RWPE2 (cell line): ENCODE results near the gene TXNDC11.

ENCODE experiments used
- ATAC-seq: fragments of 200-7000 bp; cut with Tn5 transposase; 3 replicates; pipeline ENCODE4 v1.9.1; 2021; ENCODE audit warnings: low read depth
- DNase-seq: peaks from one replicate; pipeline ENCODE4 v3.0.0-alpha.2; 2020; ENCODE audit warnings: low spot score
- H3K27ac ChIP-seq: fragments of 450-650 bp; 2 replicates; pipeline ENCODE4 v1.5.1; 2017; ENCODE audit warnings: mild to moderate bottlenecking; ENCODE audit not compliant: poor library complexity, severe bottlenecking
- H3K27me3 ChIP-seq: fragments of 250-450 bp; sonication (Bioruptor Pico); 2 replicates; pipeline ENCODE4 v1.5.1; 2021; ENCODE audit warnings: mild to moderate bottlenecking, moderate library complexity; ENCODE audit not compliant: insufficient read depth, poor library complexity, severe bottlenecking
- H3K36me3 ChIP-seq: fragments of 250-450 bp; sonication (Bioruptor Pico); 2 replicates; pipeline ENCODE4 v1.5.1; 2020; ENCODE audit warnings: low read depth, mild to moderate bottlenecking, moderate library complexity
- H3K4me1 ChIP-seq: fragments of 250-450 bp; sonication (Bioruptor Pico); 2 replicates; pipeline ENCODE4 v1.5.1; 2021; ENCODE audit warnings: mild to moderate bottlenecking, moderate library complexity; ENCODE audit not compliant: insufficient read depth, poor library complexity, severe bottlenecking
- H3K4me3 ChIP-seq: fragments of 250-450 bp; sonication (Bioruptor Pico); 2 replicates; pipeline ENCODE4 v1.5.1; 2021; ENCODE audit warnings: mild to moderate bottlenecking, moderate library complexity; ENCODE audit not compliant: severe bottlenecking
- H3K9me3 ChIP-seq: fragments of 250-450 bp; sonication (Bioruptor Pico); 2 replicates; pipeline ENCODE4 v1.5.1; 2021; ENCODE audit warnings: mild to moderate bottlenecking, moderate library complexity; ENCODE audit not compliant: severe bottlenecking
- TF ChIP-seq, protein P1 (sequence below): fragments of 450-650 bp; IDR thresholded peaks from one replicate; pipeline ENCODE4 v1.5.1; 2017; ENCODE audit warnings: mild to moderate bottlenecking, moderate library complexity; ENCODE audit not compliant: poor library complexity, severe bottlenecking

TXNDC11 gene

GRCh38 chr16:11650641-11651591, 91.7 kb downstream of the TXNDC11 start:
- H3K36me3 ChIP-seq = no peaks in the 10 kb centered on the region
- DNase-seq = no peak
- TF ChIP-seq, protein P1, sequence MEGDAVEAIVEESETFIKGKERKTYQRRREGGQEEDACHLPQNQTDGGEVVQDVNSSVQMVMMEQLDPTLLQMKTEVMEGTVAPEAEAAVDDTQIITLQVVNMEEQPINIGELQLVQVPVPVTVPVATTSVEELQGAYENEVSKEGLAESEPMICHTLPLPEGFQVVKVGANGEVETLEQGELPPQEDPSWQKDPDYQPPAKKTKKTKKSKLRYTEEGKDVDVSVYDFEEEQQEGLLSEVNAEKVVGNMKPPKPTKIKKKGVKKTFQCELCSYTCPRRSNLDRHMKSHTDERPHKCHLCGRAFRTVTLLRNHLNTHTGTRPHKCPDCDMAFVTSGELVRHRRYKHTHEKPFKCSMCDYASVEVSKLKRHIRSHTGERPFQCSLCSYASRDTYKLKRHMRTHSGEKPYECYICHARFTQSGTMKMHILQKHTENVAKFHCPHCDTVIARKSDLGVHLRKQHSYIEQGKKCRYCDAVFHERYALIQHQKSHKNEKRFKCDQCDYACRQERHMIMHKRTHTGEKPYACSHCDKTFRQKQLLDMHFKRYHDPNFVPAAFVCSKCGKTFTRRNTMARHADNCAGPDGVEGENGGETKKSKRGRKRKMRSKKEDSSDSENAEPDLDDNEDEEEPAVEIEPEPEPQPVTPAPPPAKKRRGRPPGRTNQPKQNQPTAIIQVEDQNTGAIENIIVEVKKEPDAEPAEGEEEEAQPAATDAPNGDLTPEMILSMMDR = no peak

GRCh38 chr16:11649276-11649675, 93.4 kb downstream of the TXNDC11 start:
- Histone ChIP-seq H3K27me3 (no peaks in the 10 kb centered on the region), H3K4me3 (no peak overlapping the region), H3K36me3 (no peaks in the 10 kb centered on the region), H3K9me3 (no peaks in the 10 kb centered on the region), H3K4me1 (no peaks in the 10 kb centered on the region), H3K27ac (no peak overlapping the region)
- ATAC-seq (no peak), DNase-seq (no peak)
- TF ChIP-seq, protein P1 = no peak

More at GRCh38 chr16:11650641-11651591, 91.7 kb downstream of the TXNDC11 start:
- H3K27ac ChIP-seq = no peak overlapping the region
- H3K4me1 ChIP-seq = no peaks in the 10 kb centered on the region
- no peak overlapping the region for H3K4me3 ChIP-seq
- H3K9me3 ChIP-seq = no peaks in the 10 kb centered on the region
- ATAC-seq = no peak
- H3K27me3 ChIP-seq = no peaks in the 10 kb centered on the region

DNA sequence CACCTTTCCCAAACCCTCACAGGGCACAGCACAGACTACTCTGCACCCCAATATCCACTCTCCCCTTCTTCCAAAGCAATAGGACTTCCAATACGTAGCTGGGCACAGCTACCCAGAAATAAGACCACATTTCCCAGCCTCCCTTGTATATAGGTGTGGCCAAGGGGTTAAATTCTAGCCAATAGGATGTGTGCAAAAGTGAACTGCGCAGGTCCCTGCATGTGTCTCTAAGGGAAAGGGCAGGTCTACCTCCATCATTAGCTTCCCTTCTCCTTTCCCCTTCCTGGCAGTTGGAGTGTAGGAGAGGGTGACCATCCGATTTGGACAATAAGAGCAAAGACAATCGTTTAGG, 99.9 kb downstream of the TXNDC11 start:
- H3K4me3 ChIP-seq = no peak overlapping the region
- no peaks in the 10 kb centered on the region for H3K36me3 ChIP-seq
- TF ChIP-seq, protein P1 = no peak
- DNase-seq (no peak), ATAC-seq (no peak)
- H3K27me3 ChIP-seq = no peaks in the 10 kb centered on the region
- peaks cover 18% of the 10 kb centered on the region for H3K4me1 ChIP-seq
- H3K27ac ChIP-seq = no peak overlapping the region
- no peaks in the 10 kb centered on the region for H3K9me3 ChIP-seq

GRCh38 chr16:11640987-11641817, 101.5 kb downstream of the TXNDC11 start:
- DNase-seq = no peak
- peaks cover 18% of the 10 kb centered on the region for H3K4me1 ChIP-seq
- H3K27me3 ChIP-seq = no peaks in the 10 kb centered on the region
- TF ChIP-seq, protein P1 = peak; percentile 91
- H3K4me3 ChIP-seq = no peak overlapping the region
- ATAC-seq = peak; percentile 5; the same call in 1 of the 3 replicates
- H3K36me3 ChIP-seq = no peaks in the 10 kb centered on the region
- peak overlapping the region; percentile 84 for H3K27ac ChIP-seq
- H3K9me3 ChIP-seq = no peaks in the 10 kb centered on the region
